Pulmonary artery endothelial cell (primary cell): Measurements from ENCODE around the gene PLA2G4C. TPM values are rescaled to one million over a fixed set of nuclear protein-coding genes. Genes with fewer than 3 reads are reported as not detected.

Experiments used
- DNase-seq: peaks from one replicate; pipeline ENCODE4 v3.0.0-alpha.2; 2011; ENCODE audit warnings: low read depth, low spot score
- total RNA-seq: library from RNA; depleted of rRNA; stranded (reverse); fragments of >200 nt; gene quantifications from 2 replicates; pipeline ENCODE4 v1.2.3, GENCODE V29; 2014

The PLA2G4C gene
- total RNA-seq, 1 donor from 2014 or later, result 59.5 TPM

DNA sequence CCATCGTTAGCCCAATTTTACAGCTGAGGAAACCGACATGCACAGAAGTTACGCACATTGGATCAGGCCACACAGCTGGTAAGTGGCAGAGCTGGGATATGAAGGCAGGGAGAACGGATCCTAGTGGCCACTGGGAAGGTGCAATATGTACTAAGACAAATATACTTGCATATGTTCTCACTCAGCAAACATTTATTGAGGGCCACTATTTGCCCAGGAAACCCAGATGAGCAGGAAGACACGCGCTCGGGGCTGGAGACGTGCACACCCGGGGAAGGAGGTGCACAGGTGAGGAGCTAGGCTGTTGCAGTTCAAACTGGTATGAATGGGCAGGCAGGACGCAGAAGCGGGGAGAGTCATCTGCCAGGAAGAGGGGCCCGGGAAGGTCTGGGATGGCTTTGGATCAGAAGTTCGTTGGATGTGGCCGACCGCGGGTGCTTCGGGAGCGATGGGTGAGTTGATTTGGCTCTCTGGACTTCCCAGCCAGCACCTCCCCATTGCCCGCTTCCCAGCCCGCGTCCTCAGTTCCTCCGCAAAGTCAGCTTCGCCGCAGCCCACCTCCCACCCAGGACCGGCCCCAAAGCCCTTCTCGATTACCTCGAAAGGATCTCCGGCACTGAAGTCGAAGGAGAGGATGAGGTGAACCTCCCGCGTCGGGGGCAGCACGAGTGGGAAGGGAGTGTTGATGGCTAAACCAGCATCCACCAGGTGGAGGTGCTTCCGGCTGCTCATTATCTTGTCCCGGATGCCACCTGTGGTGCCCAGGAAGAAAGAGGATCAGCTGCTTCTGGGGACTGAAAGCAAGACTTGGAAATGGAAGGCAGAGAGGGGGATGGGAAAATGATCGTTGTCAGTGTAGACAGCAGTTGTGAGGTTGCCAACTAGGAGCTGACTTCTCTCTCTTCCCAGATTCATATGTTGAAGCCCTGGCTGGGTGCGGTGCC is 48.9 kb downstream of the PLA2G4C start:
- DNase-seq, result no peak

DNA sequence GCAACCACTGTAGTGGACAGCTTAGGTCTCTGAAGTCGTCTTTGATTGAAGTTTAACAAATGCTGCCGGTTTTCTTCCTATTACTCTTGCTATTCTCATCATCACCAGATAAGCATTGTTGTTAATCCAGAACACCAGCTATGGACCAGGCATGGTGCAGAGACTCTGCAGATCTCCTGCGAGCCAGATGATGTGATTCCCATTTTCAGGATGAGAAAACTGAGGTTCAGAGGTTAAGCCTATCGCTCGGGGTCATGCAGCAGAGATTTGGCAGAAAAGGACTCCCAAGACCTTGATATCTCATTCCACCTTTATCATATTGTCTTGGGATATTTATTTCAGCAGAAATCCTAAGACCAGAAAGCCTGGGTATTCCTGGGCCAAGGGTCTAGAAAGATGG is 50.2 kb downstream of the PLA2G4C start:
- DNase-seq, result no peak

DNA sequence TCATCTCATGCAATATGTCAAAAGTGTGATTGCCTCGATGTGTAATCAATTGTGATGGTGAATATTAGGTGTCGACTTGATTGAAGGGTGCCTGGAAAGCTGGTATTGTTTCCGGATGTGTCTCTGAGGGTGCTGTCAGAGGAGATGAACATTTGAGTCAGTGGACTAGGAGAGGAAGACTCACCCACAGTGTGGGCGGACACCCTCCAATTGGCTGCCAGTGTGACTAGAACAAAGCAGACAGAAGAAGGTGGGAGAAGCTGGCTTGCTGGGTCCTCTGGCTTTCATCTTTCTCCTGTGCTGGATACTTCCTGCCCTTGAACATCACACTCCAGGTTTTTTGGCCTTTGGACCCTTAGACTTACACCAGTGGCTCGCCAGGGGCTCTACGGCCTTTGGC is 51.3 kb downstream of the PLA2G4C start:
- no peak for DNase-seq

DNA sequence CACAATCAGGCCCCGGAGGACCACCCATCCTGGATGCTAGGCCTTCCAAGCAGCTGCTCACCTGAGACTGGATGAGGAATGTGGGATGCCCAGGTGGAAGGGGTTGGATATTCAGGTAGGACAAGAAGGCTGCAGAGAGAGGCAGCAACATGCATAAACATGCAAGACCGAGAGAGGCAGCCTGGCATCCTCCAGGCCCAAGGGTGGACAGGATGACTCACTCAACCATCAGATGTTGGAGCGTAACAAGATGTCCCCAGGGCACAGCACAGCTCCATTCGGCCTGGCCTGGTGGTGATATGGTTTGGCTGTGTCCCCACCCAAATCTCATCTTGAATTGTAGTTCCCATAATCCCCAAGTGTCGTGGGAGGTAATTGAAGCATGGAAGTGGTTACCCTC is 56.8 kb downstream of the PLA2G4C start:
- DNase-seq, result no peak

DNA sequence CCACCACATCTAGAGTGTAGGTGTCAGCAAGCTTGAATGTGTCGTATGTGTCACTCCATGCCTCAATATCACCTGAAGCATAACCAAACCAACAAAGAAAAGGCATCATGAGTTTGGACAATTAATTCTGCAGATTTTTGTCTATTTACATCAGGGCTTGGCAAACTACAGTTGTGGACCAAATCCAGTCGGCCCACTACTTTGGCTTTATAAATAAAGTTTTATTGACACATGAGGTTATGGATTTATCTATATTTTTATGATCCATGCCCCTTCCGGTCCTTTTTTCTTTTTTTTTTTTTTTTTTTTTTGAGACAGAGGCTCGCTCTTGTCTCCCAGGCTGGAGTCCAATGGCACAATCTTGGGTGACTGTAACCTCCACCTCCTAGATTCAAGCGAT is 57.5 kb downstream of the PLA2G4C start:
- DNase-seq, result no peak

DNA sequence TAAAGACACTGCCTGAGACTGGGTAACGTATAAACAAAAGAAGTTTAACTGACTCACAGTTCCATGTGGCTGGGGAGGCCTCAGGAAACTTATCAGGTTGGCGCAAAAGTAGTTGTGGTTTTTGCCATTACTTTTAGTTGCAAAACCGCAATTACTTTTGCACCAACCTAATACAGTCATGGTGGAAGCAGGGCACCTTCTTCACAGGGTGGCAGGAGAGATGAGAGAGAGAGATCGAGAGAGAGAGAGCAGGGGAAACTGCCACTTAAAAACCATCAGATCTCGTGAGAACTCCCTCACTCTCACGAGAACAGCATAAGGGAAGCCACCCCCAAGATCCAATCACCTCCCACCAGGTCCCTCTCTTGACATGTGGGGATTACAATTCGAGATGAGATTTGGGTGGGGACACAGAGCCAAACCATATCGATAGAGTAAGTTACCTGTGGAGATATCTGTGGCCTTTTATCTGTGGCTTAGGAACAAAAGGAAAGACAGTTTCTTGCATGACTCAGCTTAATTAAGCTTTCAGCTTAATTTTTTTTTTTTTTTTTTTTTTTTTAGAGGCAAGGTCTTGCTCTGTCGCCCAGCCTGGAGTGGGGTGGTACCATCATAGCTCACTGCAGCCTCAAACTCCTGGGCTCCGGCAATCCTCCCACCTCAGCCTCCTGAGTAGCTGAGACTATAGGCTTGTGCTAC is 59.1 kb downstream of the PLA2G4C start:
- DNase-seq, result no peak

DNA sequence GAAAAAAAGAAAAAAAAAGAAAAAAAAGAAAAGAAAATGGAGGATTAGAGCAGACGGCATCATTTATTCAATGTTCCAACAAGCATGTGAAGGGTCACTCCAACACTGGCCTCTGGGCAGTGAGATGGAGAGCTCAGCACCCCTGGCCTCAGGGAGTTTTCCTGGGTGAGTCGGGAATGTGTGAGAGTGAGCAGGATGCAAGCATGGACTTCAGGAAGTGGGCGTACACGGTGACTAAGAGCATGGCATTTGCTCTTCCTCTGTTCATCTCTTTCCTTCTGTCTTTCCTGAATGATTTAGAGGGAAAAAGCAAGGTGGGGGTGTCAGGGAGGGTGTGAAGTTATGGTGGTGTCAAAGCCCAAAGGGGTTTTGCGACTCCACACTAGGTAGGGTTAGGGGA is 66.1 kb downstream of the PLA2G4C start:
- DNase-seq, result no peak

DNA sequence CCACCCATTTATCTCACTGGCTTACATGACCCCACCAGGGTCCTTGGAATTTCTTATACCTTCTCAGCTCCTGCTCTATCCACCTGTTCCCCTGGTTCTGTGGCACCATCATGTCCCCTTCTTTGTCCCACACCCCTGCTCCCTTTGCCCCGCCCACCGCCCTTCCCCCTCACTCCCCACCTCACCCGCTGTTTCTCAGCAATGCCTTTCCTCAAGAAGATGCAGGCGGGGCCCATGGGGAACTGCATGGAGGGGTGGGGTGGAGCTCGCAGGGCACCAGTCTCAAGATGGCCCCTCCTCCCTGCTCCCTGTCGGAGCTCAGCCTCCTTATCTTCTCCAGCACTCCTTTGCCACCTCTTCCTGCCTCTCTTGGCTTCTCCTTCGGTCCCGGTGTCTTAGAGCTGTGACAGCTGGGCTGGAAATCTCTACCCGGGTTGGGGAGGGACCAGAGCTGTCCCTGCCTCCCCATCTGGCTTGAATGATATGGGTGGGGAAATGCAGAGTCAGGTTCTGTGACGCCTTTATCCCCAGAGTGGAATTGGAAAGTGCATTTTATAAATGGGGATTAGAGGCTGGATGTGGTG is 66.8 kb downstream of the PLA2G4C start, which contains the start of gene CABP5:
Gene CABP5 (minus strand): TSS at position 405 of the 584 bp plus-strand sequence. CDS start 157 bp downstream, at position 248.
- no peak for DNase-seq

DNA sequence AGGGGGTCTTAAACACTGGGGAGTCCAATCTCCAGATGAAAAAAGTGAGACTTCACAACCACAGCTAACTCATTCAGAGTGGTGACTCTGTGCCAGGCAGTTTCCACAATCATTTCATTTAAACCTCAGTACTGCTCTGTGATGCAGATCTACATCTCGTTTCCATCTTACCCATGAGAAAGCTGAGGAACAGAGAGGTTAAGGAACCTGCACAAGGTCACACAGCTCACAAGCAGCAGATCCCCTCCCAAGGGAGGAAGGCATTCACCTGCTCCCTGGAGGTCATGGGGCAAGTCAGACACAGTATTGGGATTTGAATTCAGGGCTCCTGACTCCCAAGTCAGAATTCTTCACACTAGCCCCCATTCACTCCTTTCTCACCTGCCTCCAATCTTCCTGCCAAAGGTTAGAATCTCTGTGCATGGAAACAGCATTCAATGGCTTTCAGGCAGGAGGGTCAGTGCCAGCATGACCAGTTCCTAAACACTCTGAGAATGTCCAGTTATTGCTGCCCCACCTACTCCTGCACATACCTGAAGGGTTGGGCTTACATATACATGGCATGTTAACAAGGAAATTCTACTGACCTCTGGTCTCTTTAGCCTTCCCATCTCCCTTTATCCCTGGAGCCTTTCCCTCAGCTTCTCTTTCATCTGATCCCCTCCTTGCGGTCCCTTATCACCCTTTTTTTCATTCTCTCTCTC is 68.6 kb downstream of the PLA2G4C start:
- no peak for DNase-seq

DNA sequence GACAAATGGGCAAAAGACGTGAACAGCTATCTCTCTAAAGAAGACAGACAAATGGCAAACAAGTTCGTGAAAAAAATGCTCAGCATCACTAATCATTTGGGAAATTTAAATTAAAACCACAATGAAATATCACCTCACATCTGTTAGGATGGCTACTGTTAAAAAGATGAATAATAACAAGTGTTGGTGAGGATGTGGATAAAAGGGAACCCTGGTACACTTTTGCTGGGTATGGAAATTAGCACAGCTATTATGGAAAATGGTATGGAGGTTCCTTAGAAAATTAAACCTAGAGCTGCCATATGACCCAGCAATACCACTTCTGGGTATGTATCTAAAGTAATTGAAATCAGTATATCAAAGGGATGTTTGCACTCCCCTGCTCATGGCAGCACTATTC is 73.9 kb downstream of the PLA2G4C start:
- DNase-seq, result no peak

DNA sequence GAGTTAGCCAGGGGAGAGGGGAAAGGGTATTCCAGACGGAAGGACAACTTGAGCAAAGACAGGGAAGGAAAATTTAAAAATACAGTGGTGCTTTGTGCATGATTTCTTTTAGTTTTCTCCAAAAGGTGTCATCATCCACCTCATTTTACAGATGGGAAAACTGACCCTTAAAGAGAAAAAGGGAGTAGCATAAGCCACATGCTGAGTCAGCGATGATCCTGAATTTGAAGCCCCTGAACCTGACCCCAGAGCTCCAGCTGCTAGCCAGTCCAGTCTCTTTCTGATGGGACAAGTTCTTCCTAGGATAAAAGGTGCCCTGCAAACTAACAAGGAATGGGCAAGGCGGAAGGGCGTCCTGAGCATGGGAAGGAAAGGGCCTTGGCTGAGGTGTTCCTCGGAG is 77.0 kb downstream of the PLA2G4C start:
- no peak for DNase-seq

DNA sequence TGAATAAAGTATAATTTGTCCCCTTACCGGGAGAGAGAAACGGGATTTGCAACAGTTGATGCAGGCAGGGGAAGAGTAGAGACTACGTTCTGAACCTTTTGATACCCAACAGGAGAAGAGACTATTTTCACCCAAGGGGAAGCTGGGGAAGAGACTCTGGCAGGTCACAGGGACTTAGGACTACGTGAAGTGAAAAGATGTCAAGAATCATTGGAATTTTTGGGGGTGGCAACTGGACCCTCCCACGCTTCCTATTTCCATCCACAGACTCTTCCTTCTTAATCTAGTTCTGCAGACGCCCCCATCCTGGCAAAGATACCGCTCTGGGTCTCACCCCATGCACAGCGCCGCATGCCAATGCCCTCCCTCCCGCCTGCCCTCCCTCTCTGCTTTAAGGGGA is 80.5 kb downstream of the PLA2G4C start:
- DNase-seq, result no peak

DNA sequence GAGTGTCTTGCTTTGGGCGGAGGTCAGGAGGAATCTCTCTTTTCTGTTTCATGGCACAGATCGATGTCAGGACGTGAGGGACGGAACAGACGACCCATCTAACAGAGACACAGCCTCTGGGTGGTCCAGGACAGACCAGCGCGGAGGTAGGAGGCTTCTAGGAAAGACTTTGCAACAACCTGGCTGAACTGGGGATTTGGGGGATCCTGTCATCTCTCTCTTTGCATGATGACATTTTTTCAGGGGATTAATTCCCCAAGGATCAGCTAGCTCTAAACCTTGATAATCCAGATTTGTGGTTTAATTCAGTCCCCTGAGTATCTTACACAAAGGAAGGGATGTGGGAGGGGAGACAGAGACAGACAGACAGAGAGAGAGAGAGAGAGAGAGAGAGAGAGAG is 81.2 kb downstream of the PLA2G4C start:
- no peak for DNase-seq

DNA sequence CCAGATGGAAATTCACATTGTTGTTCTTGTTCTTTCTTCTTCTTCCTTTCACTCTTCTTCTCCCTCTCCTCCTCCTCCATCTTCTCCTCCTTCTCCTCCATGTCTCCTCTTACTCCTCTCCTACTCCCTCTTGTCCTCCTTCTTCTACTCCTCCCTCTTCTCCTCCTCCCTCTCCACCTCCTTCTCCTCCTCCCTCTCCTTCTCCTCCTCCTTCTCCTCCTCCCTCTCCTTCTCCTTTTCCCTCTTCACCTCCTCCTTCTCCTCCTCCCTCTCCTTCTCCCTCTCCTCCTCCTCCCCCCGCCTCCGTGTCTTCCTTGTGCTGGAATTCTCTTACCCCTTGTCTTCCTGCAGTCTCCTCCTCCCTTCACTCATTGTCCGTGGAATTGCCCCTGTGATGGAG is 85.1 kb downstream of the PLA2G4C start:
- no peak for DNase-seq

DNA sequence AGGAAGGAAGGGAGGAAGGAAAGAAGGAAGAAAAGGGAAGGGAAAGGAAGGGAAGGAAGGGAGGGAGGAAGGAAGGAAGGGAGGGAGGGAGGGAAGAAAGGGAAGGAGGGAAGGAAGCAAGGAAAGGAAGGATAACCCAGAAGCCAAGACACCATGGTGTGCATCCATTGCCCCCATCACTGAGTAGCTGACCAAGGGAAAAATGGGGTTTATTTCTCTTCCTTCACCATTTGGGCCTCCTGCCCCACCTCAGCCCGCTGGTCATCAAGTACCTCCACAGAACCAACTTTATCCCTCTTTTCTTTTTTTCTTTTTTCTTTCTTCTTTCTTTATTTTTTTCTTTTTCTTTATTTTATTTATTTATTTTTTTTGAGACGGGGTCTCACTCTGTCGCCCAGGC is 87.1 kb downstream of the PLA2G4C start:
- DNase-seq, result no peak

DNA sequence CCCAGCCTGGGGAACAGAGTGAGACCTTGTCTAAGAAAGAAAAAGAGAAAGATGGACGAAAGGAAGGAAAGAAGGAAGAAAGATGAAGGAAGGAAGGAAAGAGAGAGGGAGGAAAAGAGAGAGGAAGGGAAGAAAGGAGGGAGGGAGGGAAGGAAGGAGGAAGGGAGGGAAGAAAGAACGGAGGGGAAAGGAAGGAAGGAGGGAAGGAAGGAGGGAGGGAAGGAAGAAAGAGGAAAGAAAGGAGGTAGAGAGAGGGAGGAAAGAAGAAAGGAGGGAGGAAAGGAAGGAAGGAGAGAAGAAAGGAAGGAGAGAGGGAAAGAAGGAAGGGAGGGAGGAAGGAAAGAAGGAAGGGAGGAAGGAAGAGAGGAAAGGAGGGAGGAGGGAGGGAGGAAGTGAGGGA is 87.6 kb downstream of the PLA2G4C start:
- DNase-seq, result no peak

DNA sequence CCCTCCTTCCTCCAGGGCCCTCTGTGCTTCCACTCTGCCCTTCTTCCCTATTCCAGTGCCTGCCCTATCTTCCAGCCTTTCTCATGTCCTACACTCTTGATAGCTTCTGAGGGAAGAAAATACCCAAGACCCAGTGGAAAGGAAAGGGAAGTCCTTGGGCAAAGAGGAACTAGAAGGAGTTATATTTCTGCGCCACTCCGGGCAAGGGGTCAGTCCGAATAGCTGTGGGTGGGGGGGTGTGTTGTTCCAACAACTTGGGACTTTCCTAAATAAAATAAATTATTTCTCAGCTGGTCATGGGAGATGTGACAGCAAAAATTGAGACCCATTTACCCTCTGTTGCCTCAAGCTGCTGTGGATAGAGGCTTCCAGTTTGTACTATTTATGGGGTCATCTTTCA is 89.9 kb downstream of the PLA2G4C start:
- no peak for DNase-seq

DNA sequence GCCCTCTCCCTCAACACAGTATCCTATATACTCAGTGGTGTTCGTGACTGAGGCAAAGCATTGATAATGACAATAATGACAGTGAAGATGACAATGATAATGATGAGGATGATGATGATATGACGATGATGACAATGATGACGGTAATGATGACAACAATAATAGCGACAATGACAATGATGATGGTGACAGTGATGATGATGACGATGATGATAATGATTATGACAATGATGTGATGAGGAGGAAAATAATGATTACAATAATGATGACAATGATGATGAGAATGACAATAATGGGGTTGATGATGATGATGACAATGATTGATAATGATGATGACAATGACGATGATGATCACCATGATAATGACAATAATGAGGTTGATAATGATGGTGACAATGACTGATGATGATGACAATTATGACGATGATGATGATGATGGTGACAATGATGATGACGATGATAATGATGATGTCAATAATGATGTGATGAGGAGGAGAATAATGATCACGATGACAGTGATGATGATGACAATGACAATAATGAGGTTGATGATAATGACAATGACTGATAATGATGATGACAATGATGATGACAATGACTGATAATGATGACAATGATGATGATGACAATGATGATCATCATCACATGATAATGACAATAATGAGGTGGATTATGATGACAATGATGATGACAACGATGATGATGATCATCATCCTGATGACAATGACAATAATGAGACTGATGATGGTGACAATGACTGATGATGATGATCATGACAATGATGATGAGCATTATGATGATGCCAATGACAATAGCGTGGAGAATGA is 99.5 kb downstream of the PLA2G4C start:
- DNase-seq, result no peak

DNA sequence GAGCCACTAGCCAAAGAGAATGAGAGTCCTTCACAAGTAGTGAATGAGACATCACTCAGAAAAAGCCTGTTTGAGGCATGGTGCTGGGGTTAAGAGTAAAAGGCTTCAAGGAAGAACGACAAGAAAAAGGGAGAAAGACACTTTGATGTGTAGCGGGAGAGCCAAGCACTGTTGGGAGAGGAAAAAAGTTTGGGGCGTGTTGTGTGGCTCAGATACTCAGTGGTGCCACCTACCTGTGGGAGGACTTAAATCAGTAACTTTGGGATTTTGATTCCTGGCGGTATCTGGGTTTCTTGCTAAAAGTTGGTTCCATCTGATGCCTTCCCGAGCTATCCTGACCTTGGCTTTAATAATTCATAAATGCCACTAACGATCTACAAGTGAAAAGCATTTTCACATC is 103.9 kb downstream of the PLA2G4C start:
- DNase-seq, result no peak

DNA sequence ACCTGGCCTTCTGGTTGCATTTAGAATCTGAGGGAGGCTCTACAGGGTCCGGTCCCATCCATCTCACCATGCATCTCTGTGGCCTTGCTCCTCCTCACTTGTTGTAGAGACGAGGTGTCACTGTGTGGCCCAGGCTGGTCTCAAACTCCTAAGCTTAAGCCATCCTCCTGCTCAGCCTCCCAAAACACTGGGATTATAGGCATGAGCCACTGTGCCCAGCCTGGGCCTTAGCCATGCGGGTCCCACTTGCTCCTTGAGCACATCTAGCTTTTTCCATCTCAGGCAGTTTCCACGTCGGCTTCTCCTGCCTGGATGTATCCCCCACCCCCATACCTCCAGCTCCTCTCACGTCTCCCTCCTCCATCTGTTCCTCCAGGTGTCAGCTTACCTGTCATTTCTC is 106.4 kb downstream of the PLA2G4C start:
- DNase-seq, result no peak

DNA sequence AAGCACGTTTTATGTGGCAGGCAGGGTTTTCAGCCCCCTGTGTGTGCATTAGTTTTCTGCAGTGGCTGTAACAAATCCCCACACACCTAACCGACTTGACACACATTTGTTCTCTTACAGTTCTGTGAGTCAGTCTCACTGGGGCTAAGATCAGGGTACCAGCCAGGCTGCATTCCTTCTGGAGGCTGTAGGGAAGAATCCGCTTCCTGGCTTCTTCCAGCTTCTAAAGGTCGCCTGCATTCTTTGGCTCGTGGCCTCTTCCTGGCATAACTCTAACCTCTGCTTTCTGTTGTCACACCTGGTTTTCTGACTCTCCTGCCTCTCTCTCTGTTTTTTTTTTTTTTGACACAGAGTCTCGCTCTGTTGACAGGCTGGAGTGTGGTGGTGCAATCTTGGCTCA is 109.8 kb downstream of the PLA2G4C start:
- DNase-seq, result no peak
